ENCODE data around the gene FAM83F.
A peak's percentile ranks its signal among the peaks of the same experiment; 100 is the strongest.

Gene FAM83F

GRCh38 chr22:40053460-40053859 lies 58.7 kb downstream of the FAM83F start:
- Mint-ChIP-seq H3K4me1 (ENCODE audit: low read depth) (peaks cover 60% of the 10 kb centered on the region), H3K4me3 (peak overlapping the region; percentile 23), H3K27me3 (ENCODE audit: low read depth) (no peaks in the 10 kb centered on the region), H3K36me3 (ENCODE audit: low read depth) (peaks cover 6% of the 10 kb centered on the region), H3K9me3 (no peaks in the 10 kb centered on the region), H3K27ac (peak overlapping the region; percentile 2)
- DNase-seq (ENCODE audit: low spot score): no peak

GRCh38 chr22:40054486-40054885 lies 59.7 kb downstream of the FAM83F start:
- peaks cover 67% of the 10 kb centered on the region for H3K4me1 Mint-ChIP-seq (ENCODE audit: low read depth)
- H3K27ac Mint-ChIP-seq: peak overlapping the region; percentile 95
- H3K4me3 Mint-ChIP-seq: peak overlapping the region; percentile 73
- no peaks in the 10 kb centered on the region for H3K27me3 Mint-ChIP-seq (ENCODE audit: low read depth)
- peaks cover 11% of the 10 kb centered on the region for H3K36me3 Mint-ChIP-seq (ENCODE audit: low read depth)
- H3K9me3 Mint-ChIP-seq: no peaks in the 10 kb centered on the region
- no peak for DNase-seq (ENCODE audit: low spot score)

- peak overlapping the region; percentile 95 for H3K27ac Mint-ChIP-seq
- H3K4me3 Mint-ChIP-seq: peak overlapping the region; percentile 73
- H3K36me3 Mint-ChIP-seq (ENCODE audit: low read depth): peaks cover 11% of the 10 kb centered on the region
- H3K4me1 Mint-ChIP-seq (ENCODE audit: low read depth): peaks cover 64% of the 10 kb centered on the region
- peak; percentile 49 for DNase-seq (ENCODE audit: low spot score)
- no peaks in the 10 kb centered on the region for H3K27me3 Mint-ChIP-seq (ENCODE audit: low read depth)
- no peaks in the 10 kb centered on the region for H3K9me3 Mint-ChIP-seq
These were observed 60.6 kb downstream of the FAM83F start for GRCh38 chr22:40055143-40055883.

- Mint-ChIP-seq H3K9me3 (no peaks in the 10 kb centered on the region), H3K27me3 (ENCODE audit: low read depth) (no peaks in the 10 kb centered on the region), H3K27ac (peak overlapping the region; percentile 79), H3K4me1 (ENCODE audit: low read depth) (peaks cover 59% of the 10 kb centered on the region), H3K4me3 (peak overlapping the region; percentile 58), H3K36me3 (ENCODE audit: low read depth) (peaks cover 11% of the 10 kb centered on the region)
- no peak for DNase-seq (ENCODE audit: low spot score)
These were observed 61.4 kb downstream of the FAM83F start for GRCh38 chr22:40056154-40056553.

GRCh38 chr22:40056559-40056958 lies 61.8 kb downstream of the FAM83F start:
- Mint-ChIP-seq H3K27ac (peak overlapping the region; percentile 79), H3K4me1 (ENCODE audit: low read depth) (peaks cover 56% of the 10 kb centered on the region)

GRCh38 chr22:40057652-40058051 lies 62.9 kb downstream of the FAM83F start:
- Mint-ChIP-seq H3K9me3 (no peaks in the 10 kb centered on the region), H3K27me3 (ENCODE audit: low read depth) (no peaks in the 10 kb centered on the region), H3K4me3 (peak overlapping the region; percentile 53), H3K4me1 (ENCODE audit: low read depth) (peaks cover 50% of the 10 kb centered on the region), H3K27ac (peak overlapping the region; percentile 73), H3K36me3 (ENCODE audit: low read depth) (peaks cover 9% of the 10 kb centered on the region)
- DNase-seq (ENCODE audit: low spot score): no peak

More at GRCh38 chr22:40056559-40056958, 61.8 kb downstream of the FAM83F start:
- DNase-seq (ENCODE audit: low spot score): no peak
- H3K36me3 Mint-ChIP-seq (ENCODE audit: low read depth): peaks cover 11% of the 10 kb centered on the region
- H3K4me3 Mint-ChIP-seq: no peak overlapping the region
- no peaks in the 10 kb centered on the region for H3K27me3 Mint-ChIP-seq (ENCODE audit: low read depth)
- no peaks in the 10 kb centered on the region for H3K9me3 Mint-ChIP-seq

GRCh38 chr22:40058265-40058664 lies 63.5 kb downstream of the FAM83F start:
- H3K9me3 Mint-ChIP-seq: no peaks in the 10 kb centered on the region
- H3K27me3 Mint-ChIP-seq (ENCODE audit: low read depth): no peaks in the 10 kb centered on the region
- peak overlapping the region; percentile 53 for H3K4me3 Mint-ChIP-seq
- H3K36me3 Mint-ChIP-seq (ENCODE audit: low read depth): peaks cover 8% of the 10 kb centered on the region
- H3K27ac Mint-ChIP-seq: peak overlapping the region; percentile 73
- no peak for DNase-seq (ENCODE audit: low spot score)
- H3K4me1 Mint-ChIP-seq (ENCODE audit: low read depth): peaks cover 50% of the 10 kb centered on the region

- H3K27me3 Mint-ChIP-seq (ENCODE audit: low read depth): no peaks in the 10 kb centered on the region
- H3K36me3 Mint-ChIP-seq (ENCODE audit: low read depth): no peaks in the 10 kb centered on the region
- H3K4me3 Mint-ChIP-seq: no peak overlapping the region
- no peaks in the 10 kb centered on the region for H3K9me3 Mint-ChIP-seq
- peaks cover 33% of the 10 kb centered on the region for H3K4me1 Mint-ChIP-seq (ENCODE audit: low read depth)
- no peak for DNase-seq (ENCODE audit: low spot score)
- no peak overlapping the region for H3K27ac Mint-ChIP-seq
These were observed 71.2 kb downstream of the FAM83F start for GRCh38 chr22:40065981-40066380.

- no peaks in the 10 kb centered on the region for H3K27me3 Mint-ChIP-seq (ENCODE audit: low read depth)
- peaks cover 35% of the 10 kb centered on the region for H3K4me1 Mint-ChIP-seq (ENCODE audit: low read depth)
- H3K27ac Mint-ChIP-seq: no peak overlapping the region
- no peak overlapping the region for H3K4me3 Mint-ChIP-seq
- DNase-seq (ENCODE audit: low spot score): no peak
- no peaks in the 10 kb centered on the region for H3K36me3 Mint-ChIP-seq (ENCODE audit: low read depth)
- no peaks in the 10 kb centered on the region for H3K9me3 Mint-ChIP-seq
These were observed 72.9 kb downstream of the FAM83F start for GRCh38 chr22:40067639-40068038.

- Mint-ChIP-seq H3K4me3 (no peak overlapping the region), H3K9me3 (no peaks in the 10 kb centered on the region), H3K27me3 (ENCODE audit: low read depth) (no peaks in the 10 kb centered on the region), H3K36me3 (ENCODE audit: low read depth) (no peaks in the 10 kb centered on the region), H3K4me1 (ENCODE audit: low read depth) (peaks cover 24% of the 10 kb centered on the region), H3K27ac (no peak overlapping the region)
- no peak for DNase-seq (ENCODE audit: low spot score)
These were observed 75.9 kb downstream of the FAM83F start for GRCh38 chr22:40070701-40071100.

- peaks cover 30% of the 10 kb centered on the region for H3K4me1 Mint-ChIP-seq (ENCODE audit: low read depth)
- no peaks in the 10 kb centered on the region for H3K36me3 Mint-ChIP-seq (ENCODE audit: low read depth)
- no peak overlapping the region for H3K4me3 Mint-ChIP-seq
- DNase-seq (ENCODE audit: low spot score): no peak
- H3K27me3 Mint-ChIP-seq (ENCODE audit: low read depth): no peaks in the 10 kb centered on the region
- H3K9me3 Mint-ChIP-seq: no peaks in the 10 kb centered on the region
- H3K27ac Mint-ChIP-seq: no peak overlapping the region
These were observed 77.0 kb downstream of the FAM83F start for GRCh38 chr22:40071720-40072119.

GRCh38 chr22:40076702-40077645 lies 82.2 kb downstream of the FAM83F start:
- DNase-seq (ENCODE audit: low spot score): no peak
- peaks cover 23% of the 10 kb centered on the region for H3K4me1 Mint-ChIP-seq (ENCODE audit: low read depth)
- H3K4me3 Mint-ChIP-seq: no peak overlapping the region
- H3K27ac Mint-ChIP-seq: no peak overlapping the region
- peaks cover 2% of the 10 kb centered on the region for H3K36me3 Mint-ChIP-seq (ENCODE audit: low read depth)
- H3K27me3 Mint-ChIP-seq (ENCODE audit: low read depth): no peaks in the 10 kb centered on the region
- H3K9me3 Mint-ChIP-seq: no peaks in the 10 kb centered on the region

GRCh38 chr22:40077646-40078016 lies 82.9 kb downstream of the FAM83F start:
- Mint-ChIP-seq H3K4me1 (ENCODE audit: low read depth) (peaks cover 23% of the 10 kb centered on the region), H3K4me3 (no peak overlapping the region), H3K9me3 (no peaks in the 10 kb centered on the region), H3K27ac (no peak overlapping the region), H3K36me3 (ENCODE audit: low read depth) (peaks cover 2% of the 10 kb centered on the region), H3K27me3 (ENCODE audit: low read depth) (no peaks in the 10 kb centered on the region)
- DNase-seq (ENCODE audit: low spot score): no peak

GRCh38 chr22:40081662-40082061 lies 86.9 kb downstream of the FAM83F start:
- peaks cover 18% of the 10 kb centered on the region for H3K4me1 Mint-ChIP-seq (ENCODE audit: low read depth)
- no peak for DNase-seq (ENCODE audit: low spot score)
- H3K27me3 Mint-ChIP-seq (ENCODE audit: low read depth): no peaks in the 10 kb centered on the region
- peaks cover 2% of the 10 kb centered on the region for H3K36me3 Mint-ChIP-seq (ENCODE audit: low read depth)
- H3K4me3 Mint-ChIP-seq: no peak overlapping the region
- H3K9me3 Mint-ChIP-seq: no peaks in the 10 kb centered on the region
- no peak overlapping the region for H3K27ac Mint-ChIP-seq
